Neural cell (in vitro differentiated cells): ENCODE results near the gene ARHGAP35. TPM values are rescaled to one million over a fixed set of nuclear protein-coding genes. Genes with fewer than 3 reads are reported as not detected.

ENCODE experiments used
- H2AFZ ChIP-seq: fragments of 200-600, 300-800 bp; sonication (generic), shearing (Covaris generic); 2 replicates; pipeline ENCODE4 v1.6.0; 2014; ENCODE audit warnings: low read depth, mild to moderate bottlenecking, antibody characterized with exemption, low read length, moderate library complexity
- H3F3A ChIP-seq: fragments of 200-600 bp; shearing (Covaris generic); 2 replicates; pipeline ENCODE4 v1.6.1; 2016; ENCODE audit warnings: mild to moderate bottlenecking, moderate library complexity, mixed read lengths, antibody characterized with exemption, low read length; ENCODE audit not compliant: insufficient read depth, poor library complexity, severe bottlenecking
- H3K27ac ChIP-seq: fragments of 200-600, 300-800 bp; sonication (generic), shearing (Covaris generic); 2 replicates; pipeline ENCODE4 v1.5.1; 2014; ENCODE audit warnings: mild to moderate bottlenecking, low read length, moderate library complexity
- H3K27me3 ChIP-seq: fragments of 300-800, 200-600 bp; sonication (generic), shearing (Covaris generic); 2 replicates; pipeline ENCODE4 v1.6.0; 2014; ENCODE audit warnings: mild to moderate bottlenecking, low read depth, low read length, moderate library complexity; ENCODE audit not compliant: insufficient read depth
- H3K36me3 ChIP-seq: fragments of 300-800, 200-600 bp; sonication (generic), shearing (Covaris generic); 2 replicates; pipeline ENCODE4 v1.5.1; 2014; ENCODE audit warnings: mild to moderate bottlenecking, antibody characterized with exemption, low read length, moderate library complexity; ENCODE audit not compliant: insufficient read depth
- H3K4me2 ChIP-seq: fragments of 300-800, 200-600 bp; sonication (generic), shearing (Covaris generic); 2 replicates; pipeline ENCODE4 v1.6.0; 2014; ENCODE audit warnings: mild to moderate bottlenecking, low read length
- H3K4me3 ChIP-seq: fragments of 300-800, 200-600 bp; sonication (generic), shearing (Covaris generic); 2 replicates; pipeline ENCODE4 v1.5.1; 2014; ENCODE audit warnings: mild to moderate bottlenecking, low read length, moderate library complexity
- H3K79me2 ChIP-seq: fragments of 200-600 bp; shearing (Covaris generic); replicated peaks from 2 replicates; pipeline ENCODE4 v1.6.0; 2014; ENCODE audit warnings: mild to moderate bottlenecking, low read length, moderate library complexity; ENCODE audit not compliant: insufficient read depth
- H3K9ac ChIP-seq: fragments of 300-800, 200-600 bp; sonication (generic), shearing (Covaris generic); 2 replicates; pipeline ENCODE4 v1.6.1; 2016; ENCODE audit warnings: mild to moderate bottlenecking, low read length, mixed read lengths
- H3K9me2 ChIP-seq: fragments of 200-600 bp; shearing (Covaris generic); 2 replicates; pipeline ENCODE4 v1.6.1; 2016; ENCODE audit warnings: mild to moderate bottlenecking, low read length, mixed read lengths; ENCODE audit not compliant: insufficient read depth
- H3K9me3 ChIP-seq: fragments of 200-600, 300-800 bp; sonication (generic), shearing (Covaris generic); 2 replicates; pipeline ENCODE4 v1.6.1; 2016; ENCODE audit warnings: mild to moderate bottlenecking, mixed run types, low read length, moderate library complexity, mixed read lengths
- H4K20me1 ChIP-seq: fragments of 200-600 bp; shearing (Covaris generic); 2 replicates; pipeline ENCODE4 v1.6.1; 2016; ENCODE audit warnings: mild to moderate bottlenecking, mixed run types; ENCODE audit not compliant: insufficient read depth
- EP300 ChIP-seq: fragments of 450-650 bp; conservative IDR thresholded peaks from 2 replicates; pipeline ENCODE4 v1.6.1; 2014; ENCODE audit warnings: antibody characterized with exemption, mild to moderate bottlenecking, moderate library complexity; ENCODE audit not compliant: poor library complexity, severe bottlenecking
- EZH2 ChIP-seq: fragments of 200-600, 300-800 bp; shearing (Covaris generic), sonication (generic); IDR thresholded peaks from 2 replicates; pipeline ENCODE4 v1.6.1; 2014; ENCODE audit warnings: antibody characterized with exemption, low read length, borderline replicate concordance, mild to moderate bottlenecking; ENCODE audit not compliant: insufficient read depth, poor library complexity, severe bottlenecking
- MXI1 ChIP-seq: fragments of 450-650 bp; conservative IDR thresholded peaks from 2 replicates; pipeline ENCODE4 v1.6.1; 2014; ENCODE audit warnings: antibody characterized with exemption, mild to moderate bottlenecking; ENCODE audit not compliant: poor library complexity, severe bottlenecking
- POLR2AphosphoS5 ChIP-seq: IDR thresholded peaks from 2 replicates; pipeline ENCODE4 v1.6.1; 2012
- RAD21 ChIP-seq: fragments of 450-650 bp; conservative IDR thresholded peaks from 2 replicates; pipeline ENCODE4 v1.6.1; 2014; ENCODE audit warnings: antibody characterized with exemption, mild to moderate bottlenecking, moderate library complexity
- SMC3 ChIP-seq: fragments of 450-650 bp; conservative IDR thresholded peaks from 2 replicates; pipeline ENCODE4 v1.6.1; 2014; ENCODE audit warnings: antibody characterized with exemption, mild to moderate bottlenecking, moderate library complexity; ENCODE audit not compliant: poor library complexity
- TAF1 ChIP-seq: IDR thresholded peaks from 2 replicates; pipeline ENCODE4 v1.6.1; 2012; ENCODE audit warnings: low read depth
- polyA plus RNA-seq: library from polyadenylated mRNA; depleted of rRNA; stranded (reverse); fragments of >200 nt; gene quantifications from 2 replicates; pipeline ENCODE4 v1.2.3, GENCODE V29; 2014
- TF ChIP-seq, protein P1 (sequence below): IDR thresholded peaks from 2 replicates; pipeline ENCODE4 v1.6.1; 2012; ENCODE audit warnings: borderline replicate concordance
- TF ChIP-seq, protein P2 (sequence below): fragments of 450-650 bp; IDR thresholded peaks from 2 replicates; pipeline ENCODE4 v1.5.1; 2014; ENCODE audit warnings: antibody characterized with exemption, mild to moderate bottlenecking, moderate library complexity; ENCODE audit not compliant: poor library complexity, severe bottlenecking

ARHGAP35 gene
- polyA plus RNA-seq, 1 donor from 2014 or later: 29.5 TPM

DNA sequence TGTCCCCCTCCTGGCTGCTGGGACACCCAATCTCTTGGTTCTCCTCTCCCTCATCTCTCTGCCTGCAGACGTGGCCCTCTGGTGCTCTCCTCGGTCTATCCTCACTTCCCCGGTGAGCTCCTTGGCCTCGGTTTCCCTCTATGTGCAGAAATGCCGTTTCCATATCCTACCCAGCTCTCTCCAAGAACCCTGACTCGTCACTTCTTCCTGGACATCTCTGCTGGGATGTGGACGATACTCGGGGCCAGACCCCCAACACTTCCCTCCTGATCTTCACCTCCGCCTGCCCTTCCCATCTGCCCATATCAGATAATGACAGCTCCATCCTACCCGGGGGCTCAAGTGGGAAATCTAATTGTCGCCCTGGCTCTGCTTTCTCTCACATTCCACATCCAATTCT, 18.0 kb upstream of the ARHGAP35 start:
- TF ChIP-seq POLR2AphosphoS5: no peak
- TF ChIP-seq, protein P1, sequence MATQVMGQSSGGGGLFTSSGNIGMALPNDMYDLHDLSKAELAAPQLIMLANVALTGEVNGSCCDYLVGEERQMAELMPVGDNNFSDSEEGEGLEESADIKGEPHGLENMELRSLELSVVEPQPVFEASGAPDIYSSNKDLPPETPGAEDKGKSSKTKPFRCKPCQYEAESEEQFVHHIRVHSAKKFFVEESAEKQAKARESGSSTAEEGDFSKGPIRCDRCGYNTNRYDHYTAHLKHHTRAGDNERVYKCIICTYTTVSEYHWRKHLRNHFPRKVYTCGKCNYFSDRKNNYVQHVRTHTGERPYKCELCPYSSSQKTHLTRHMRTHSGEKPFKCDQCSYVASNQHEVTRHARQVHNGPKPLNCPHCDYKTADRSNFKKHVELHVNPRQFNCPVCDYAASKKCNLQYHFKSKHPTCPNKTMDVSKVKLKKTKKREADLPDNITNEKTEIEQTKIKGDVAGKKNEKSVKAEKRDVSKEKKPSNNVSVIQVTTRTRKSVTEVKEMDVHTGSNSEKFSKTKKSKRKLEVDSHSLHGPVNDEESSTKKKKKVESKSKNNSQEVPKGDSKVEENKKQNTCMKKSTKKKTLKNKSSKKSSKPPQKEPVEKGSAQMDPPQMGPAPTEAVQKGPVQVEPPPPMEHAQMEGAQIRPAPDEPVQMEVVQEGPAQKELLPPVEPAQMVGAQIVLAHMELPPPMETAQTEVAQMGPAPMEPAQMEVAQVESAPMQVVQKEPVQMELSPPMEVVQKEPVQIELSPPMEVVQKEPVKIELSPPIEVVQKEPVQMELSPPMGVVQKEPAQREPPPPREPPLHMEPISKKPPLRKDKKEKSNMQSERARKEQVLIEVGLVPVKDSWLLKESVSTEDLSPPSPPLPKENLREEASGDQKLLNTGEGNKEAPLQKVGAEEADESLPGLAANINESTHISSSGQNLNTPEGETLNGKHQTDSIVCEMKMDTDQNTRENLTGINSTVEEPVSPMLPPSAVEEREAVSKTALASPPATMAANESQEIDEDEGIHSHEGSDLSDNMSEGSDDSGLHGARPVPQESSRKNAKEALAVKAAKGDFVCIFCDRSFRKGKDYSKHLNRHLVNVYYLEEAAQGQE: no peak
- no peak for TF ChIP-seq TAF1
- no peak for TF ChIP-seq RAD21
- no peak for TF ChIP-seq SMC3
- no peak for TF ChIP-seq EZH2
- TF ChIP-seq, protein P2, sequence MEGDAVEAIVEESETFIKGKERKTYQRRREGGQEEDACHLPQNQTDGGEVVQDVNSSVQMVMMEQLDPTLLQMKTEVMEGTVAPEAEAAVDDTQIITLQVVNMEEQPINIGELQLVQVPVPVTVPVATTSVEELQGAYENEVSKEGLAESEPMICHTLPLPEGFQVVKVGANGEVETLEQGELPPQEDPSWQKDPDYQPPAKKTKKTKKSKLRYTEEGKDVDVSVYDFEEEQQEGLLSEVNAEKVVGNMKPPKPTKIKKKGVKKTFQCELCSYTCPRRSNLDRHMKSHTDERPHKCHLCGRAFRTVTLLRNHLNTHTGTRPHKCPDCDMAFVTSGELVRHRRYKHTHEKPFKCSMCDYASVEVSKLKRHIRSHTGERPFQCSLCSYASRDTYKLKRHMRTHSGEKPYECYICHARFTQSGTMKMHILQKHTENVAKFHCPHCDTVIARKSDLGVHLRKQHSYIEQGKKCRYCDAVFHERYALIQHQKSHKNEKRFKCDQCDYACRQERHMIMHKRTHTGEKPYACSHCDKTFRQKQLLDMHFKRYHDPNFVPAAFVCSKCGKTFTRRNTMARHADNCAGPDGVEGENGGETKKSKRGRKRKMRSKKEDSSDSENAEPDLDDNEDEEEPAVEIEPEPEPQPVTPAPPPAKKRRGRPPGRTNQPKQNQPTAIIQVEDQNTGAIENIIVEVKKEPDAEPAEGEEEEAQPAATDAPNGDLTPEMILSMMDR: no peak
- TF ChIP-seq EP300: no peak
- TF ChIP-seq MXI1: no peak
- Histone ChIP-seq H3K36me3 (no peaks in the 10 kb centered on the region), H3K4me3 (no peak overlapping the region), H3F3A (no peaks in the 10 kb centered on the region), H3K9me3 (no peaks in the 10 kb centered on the region), H3K4me2 (no peak overlapping the region), H2AFZ (no peak overlapping the region), H3K9me2 (no peaks in the 10 kb centered on the region), H4K20me1 (no peaks in the 10 kb centered on the region), H3K79me2 (no peaks in the 10 kb centered on the region), H3K9ac (no peak overlapping the region), H3K27me3 (no peaks in the 10 kb centered on the region), H3K27ac (no peak overlapping the region)

DNA sequence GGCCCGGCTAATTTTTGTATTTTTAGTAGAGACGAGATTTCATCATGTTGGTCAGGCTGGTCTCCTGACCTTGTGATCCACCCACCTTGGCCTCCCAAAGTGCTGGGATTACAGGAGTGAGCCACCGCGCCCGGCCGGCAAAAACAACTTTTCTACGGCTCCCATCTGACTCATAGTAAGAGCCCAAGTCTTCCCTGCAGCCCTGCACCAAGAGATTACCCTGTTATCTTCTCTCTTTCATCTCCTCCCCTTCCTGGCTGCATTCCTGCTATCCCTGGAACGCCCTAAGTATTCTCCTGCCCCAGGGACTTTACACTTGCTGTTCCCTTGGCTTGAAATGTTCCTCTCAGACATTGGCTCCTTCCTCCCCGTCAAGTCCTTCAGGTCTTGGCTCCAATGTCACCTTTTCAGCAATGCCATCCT, 16.7 kb upstream of the ARHGAP35 start:
- Histone ChIP-seq H3K9me2 (no peaks in the 10 kb centered on the region), H3K4me3 (no peak overlapping the region), H3K79me2 (peaks cover 4% of the 10 kb centered on the region), H3K36me3 (no peaks in the 10 kb centered on the region), H4K20me1 (no peaks in the 10 kb centered on the region), H3K9me3 (no peaks in the 10 kb centered on the region), H3K4me2 (no peak overlapping the region), H3K9ac (no peak overlapping the region), H2AFZ (no peak overlapping the region), H3K27ac (no peak overlapping the region), H3F3A (no peaks in the 10 kb centered on the region), H3K27me3 (no peaks in the 10 kb centered on the region)
- TF ChIP-seq EZH2 (no peak), SMC3 (no peak), RAD21 (no peak), EP300 (no peak)
- TF ChIP-seq, protein P2: no peak
